HG02973 (cell line): ENCODE results near the gene KIAA1217.

Experiments used
- ATAC-seq: cut with Tn5 transposase; IDR thresholded peaks from one replicate; pipeline ENCODE4 v1.9.1; 2021; ENCODE audit warnings: moderate library complexity; ENCODE audit not compliant: unreplicated experiment

KIAA1217 gene, protein sequence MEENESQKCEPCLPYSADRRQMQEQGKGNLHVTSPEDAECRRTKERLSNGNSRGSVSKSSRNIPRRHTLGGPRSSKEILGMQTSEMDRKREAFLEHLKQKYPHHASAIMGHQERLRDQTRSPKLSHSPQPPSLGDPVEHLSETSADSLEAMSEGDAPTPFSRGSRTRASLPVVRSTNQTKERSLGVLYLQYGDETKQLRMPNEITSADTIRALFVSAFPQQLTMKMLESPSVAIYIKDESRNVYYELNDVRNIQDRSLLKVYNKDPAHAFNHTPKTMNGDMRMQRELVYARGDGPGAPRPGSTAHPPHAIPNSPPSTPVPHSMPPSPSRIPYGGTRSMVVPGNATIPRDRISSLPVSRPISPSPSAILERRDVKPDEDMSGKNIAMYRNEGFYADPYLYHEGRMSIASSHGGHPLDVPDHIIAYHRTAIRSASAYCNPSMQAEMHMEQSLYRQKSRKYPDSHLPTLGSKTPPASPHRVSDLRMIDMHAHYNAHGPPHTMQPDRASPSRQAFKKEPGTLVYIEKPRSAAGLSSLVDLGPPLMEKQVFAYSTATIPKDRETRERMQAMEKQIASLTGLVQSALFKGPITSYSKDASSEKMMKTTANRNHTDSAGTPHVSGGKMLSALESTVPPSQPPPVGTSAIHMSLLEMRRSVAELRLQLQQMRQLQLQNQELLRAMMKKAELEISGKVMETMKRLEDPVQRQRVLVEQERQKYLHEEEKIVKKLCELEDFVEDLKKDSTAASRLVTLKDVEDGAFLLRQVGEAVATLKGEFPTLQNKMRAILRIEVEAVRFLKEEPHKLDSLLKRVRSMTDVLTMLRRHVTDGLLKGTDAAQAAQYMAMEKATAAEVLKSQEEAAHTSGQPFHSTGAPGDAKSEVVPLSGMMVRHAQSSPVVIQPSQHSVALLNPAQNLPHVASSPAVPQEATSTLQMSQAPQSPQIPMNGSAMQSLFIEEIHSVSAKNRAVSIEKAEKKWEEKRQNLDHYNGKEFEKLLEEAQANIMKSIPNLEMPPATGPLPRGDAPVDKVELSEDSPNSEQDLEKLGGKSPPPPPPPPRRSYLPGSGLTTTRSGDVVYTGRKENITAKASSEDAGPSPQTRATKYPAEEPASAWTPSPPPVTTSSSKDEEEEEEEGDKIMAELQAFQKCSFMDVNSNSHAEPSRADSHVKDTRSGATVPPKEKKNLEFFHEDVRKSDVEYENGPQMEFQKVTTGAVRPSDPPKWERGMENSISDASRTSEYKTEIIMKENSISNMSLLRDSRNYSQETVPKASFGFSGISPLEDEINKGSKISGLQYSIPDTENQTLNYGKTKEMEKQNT (N-terminal part only)

DNA sequence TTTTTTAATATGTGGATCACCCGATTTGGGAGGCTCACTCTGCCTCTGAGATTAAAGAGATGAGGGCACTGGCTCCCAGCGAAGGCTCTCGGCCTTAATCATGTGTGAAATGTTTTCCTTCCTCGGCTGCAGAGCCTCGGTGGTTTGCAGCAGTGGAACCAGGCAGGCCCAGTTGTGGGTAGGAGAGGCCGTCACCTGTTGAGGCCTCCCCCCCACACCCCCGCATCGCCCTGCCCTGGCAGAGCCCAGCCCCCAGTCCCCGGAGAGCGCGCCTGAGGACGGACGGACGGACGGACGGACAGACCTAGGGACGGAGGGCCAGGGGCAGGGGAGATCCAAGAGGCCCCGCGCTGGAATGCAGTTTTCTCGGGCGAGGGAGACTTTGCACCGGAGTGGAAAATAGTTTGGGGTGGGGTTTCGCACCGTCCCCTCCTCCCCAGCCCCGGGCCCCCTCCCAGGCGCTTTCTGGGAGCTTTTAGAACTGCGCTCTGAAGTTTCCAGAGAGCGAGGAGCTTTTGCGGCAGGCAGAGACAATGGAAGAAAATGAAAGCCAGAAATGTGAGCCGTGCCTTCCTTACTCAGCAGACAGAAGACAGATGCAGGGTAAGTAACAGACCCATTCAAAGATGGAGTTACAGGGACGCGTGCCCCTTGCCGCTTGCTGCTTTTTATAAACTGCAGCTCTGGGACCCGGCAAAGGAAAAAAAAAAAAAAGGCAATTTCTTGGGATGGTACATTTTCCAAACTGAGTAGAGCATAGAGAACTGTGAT, at the start of gene KIAA1217:
Gene KIAA1217 (plus strand): TSS at position 478 of the 771 bp plus-strand sequence. CDS start 56 bp downstream, at position 534.
- ATAC-seq: peak; percentile 23

DNA sequence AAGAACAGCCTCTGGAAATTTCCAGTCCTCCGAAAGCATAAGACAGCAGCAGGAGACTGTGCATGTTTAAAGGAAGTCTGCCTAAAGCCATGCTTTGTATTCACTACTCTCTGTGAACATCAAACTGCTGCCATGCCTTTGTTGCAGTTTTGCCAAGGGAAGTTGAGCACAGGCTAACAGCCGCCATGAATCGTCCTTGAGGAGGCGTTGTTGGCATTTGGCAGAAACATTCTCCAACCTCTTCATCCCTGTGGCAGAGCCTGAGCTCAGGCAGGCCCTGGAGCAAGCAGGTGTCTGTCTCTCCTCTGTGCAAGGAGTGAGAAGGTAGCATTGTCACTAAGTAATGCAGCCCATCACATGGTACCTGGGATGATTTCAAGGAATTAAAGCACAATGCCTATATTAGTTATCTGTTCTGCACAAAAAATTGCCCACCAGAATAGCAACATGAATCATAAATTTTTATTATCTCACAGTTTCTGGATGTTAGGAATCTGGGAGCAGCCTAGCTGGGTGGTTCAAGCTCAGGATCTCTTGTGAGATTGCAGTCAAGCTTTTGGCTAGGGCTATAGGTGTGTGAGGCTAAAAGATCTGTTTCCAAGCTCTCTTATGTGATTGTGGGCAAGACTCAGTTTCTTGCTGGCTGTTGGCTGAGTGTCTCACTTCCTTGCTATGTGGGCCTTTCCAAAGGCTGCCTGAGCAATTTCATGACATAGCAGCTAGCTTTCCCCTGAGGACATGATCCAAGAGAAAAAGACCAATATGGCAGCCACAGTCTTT, 46.5 kb upstream of the KIAA1217 start:
- no peak for ATAC-seq

DNA sequence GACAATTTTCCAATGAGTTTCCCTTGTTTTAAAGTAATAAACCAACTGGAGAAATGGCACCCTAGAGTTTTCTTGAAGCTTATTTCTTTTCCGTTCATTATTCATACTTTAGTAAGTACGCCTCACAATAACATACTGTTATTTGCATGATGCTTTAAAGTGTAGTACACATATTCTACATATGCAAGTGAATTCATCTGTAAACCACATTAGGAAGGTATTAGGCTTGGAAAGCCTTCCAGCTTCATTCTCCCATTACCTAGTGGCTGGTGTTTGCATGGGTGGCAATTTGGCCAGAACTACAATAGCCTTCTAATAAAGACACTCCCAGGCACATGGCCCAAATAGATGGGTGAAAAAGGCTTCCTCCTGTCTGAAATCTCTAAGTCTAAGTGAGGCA, 45.5 kb upstream of the KIAA1217 start:
- ATAC-seq: no peak

DNA sequence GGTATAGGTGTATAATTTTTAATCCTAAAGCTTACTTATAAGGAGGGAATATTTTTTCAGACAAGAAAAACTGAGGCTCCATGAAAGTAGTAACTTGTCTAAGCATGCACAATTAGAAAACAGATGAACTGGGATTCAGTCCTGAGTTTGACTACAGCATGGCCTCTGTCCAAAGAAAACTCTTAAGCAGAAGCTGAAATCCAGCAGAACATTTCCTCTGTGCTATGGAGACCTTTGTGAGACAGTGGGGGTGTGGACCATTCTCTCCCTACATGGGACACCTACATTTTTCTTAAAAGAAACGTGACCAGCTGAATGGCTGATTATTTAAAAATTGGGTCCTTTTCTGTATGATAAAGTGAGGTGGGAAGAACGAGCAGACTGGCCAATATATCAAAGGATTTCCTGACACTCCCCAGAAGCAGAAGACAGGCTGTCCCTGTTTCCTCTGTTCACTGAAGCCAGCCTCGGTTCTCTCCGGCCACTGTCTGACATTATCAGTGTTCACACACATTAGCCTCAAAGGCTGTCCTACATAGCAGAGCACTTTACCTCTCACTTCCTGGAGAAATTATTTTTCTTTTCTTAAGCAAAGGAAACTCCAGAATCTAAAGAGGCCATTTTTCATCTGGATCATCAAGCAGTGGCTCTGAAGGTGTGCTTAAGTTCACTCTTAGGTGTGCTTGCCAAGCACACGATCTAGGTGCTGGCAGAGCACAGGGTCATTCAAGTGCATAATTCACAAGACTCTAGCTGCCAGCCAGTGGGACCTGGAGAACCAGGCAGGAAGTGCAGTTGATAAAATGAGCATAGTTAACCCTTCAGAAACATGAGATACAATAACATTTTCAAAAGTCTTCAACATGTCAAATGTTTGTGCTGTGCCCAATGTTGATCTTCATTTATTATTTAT, 40.4 kb upstream of the KIAA1217 start:
- no peak for ATAC-seq

DNA sequence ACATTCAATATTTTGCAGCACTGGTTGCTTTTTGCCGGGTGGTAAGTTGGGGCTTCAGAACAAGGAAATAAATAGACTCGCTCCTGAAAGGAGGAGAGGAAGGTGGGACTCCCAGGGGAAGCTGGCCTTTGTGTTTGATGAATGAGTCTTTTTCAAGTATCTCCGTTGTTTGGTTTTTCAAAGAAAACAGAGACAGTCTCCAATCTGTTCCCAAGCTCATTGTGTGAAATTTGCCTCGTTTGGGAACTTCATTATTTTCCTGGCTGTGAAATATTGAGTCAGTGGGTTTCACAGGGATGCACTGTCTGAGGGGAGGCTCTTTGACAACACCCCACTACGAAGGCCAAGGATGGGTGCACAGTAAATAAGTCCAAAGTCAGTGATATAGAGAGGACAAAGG, 38.7 kb upstream of the KIAA1217 start:
- ATAC-seq: no peak

DNA sequence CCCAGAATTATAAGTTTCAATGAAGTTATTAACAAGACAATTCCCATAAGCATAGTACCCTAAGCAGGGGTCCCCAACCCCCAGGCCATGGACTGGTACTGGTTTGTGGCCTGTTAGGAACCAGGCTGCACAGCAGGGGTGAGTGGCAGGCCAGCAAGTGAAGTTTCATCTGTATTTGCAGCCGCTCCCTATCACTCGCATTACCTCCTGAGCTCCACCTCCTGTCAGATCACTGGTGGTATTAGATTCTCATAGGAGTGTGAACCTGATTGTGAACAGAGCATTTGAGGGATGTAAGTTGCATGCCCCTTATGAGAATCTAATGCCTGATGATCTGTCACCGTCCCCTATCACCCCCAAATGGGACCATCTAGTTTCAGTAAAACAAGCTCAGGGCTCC, 36.0 kb upstream of the KIAA1217 start:
- no peak for ATAC-seq

DNA sequence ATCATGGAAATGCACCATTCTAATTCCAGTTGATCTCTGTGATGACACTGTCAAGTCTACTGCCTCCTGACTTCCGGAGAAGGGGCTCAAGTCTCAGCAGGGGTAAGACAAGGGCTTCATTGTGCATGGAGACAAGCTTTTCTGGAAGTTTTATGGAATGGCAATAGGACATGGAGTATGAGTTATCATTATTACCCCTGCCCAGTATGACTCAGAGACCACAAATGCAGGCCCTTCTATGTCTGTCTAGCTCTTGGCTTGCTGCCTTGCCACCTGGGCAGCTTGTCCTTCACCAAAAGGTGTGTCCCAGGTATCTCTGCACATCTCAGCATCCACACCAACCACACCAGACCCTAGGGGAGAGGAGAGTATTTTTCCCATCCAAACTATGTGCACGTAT, 34.9 kb upstream of the KIAA1217 start:
- no peak for ATAC-seq

DNA sequence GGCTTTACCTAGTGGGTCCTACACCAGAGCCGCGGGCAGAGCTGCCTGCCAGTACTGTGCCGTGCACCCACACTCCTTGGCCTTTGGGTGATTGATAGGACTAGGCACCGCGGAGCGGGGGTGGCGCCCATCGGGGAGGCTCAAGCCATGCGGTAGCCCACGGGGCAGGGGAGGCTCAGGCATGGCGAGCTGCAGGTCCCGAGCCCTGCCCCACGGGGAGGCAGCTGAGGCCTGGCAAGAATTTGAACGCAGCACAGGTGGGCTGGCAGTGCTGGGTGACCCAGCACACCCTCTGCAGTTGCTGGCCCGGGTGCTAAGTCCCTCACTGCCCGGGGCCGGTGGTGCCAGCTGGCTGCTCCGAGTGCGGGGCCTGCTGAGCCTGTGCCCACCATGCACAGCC, 32.3 kb upstream of the KIAA1217 start:
- no peak for ATAC-seq

DNA sequence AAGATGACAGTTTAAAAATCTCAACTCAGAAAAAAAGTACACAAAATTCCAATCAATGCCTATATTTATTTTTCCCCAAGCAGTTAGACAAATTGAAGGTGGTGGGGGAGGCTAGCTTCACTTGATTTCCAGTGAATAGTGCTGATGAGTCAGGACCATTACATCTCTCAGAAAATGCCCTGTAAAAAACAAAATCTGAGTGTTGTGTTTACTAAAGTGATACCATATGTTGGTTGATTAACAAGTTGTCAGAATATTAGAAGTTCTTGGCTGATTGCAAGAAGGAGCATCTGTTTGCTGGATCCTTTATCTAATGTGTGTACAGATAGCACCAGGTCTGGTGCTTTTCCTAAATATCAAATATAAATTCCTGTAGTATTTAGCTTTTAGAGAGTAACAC, 31.3 kb upstream of the KIAA1217 start:
- ATAC-seq: no peak

DNA sequence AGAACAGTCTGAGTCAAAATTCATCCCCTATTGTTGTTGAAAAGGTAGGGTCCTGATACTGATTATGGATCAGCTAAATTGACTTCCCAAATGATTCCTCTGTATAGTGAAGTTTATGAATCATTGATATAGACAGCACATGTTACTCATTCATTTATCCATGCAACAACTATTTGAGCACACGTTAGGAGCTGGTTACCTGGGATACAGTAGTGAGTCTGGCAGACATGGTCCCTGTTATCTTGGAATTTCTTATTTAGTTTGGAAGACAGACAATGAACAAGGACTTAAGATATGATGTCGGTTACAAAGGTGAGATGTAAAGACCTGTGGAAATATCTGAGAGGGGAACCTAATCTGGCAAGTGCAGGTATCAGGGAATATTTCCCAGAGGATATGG, 28.0 kb upstream of the KIAA1217 start:
- ATAC-seq: no peak

DNA sequence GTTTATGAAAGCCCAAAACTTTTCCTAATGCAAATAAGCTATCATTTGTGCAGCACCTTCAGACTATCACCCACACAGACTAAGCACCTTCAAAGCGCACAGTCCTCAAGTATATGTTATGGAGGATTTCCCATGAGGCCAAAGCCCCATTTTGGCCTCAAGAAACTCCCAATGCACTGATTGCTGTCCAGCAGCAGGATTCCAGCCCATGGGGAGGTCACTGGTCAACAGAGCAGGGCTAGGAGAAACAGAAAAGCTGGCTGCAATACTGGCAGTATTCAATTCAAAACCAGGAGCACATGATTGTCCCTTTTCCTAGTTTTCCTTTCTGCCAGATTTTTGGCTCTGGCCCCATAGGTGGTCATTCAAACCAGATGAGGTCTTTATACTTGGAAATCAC, 24.5 kb upstream of the KIAA1217 start:
- ATAC-seq: no peak

DNA sequence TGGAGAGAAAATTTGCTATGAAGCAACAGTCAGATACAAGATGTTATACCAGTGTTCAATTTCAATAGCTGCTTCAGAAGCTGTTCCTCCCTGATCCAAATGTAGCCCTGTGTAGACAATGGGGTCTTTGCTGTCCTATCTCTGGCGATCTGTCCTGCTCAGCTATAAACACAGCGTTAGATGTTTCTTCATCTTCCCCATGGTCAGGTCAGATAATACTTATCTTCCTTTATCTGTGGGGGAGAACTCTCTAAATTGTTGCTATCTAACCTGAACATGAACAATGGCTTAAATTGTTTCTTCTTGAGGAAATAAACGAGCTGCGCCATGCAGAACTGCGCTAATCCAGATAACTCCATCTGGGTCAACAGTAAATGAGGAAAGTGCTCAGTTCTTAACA, 15.6 kb upstream of the KIAA1217 start:
- no peak for ATAC-seq

DNA sequence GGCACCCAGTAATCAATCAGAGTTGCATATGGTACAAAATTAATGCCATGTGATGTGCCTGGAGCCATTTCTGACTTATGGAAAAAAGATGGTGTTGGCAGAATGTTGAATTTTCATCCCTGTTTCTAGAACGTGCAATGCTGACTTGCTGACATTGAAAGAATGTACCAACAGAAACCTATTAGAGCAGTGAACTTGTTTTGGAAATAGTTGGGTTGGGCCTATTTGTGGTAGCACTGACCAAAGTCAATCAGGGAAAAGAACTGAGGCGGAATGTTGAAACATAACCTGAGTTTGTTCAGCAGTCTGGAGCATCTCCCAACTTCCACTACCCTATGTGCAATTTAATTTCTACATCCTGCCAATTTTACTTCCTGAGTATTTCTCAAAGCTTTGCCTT, 11.7 kb upstream of the KIAA1217 start:
- no peak for ATAC-seq

DNA sequence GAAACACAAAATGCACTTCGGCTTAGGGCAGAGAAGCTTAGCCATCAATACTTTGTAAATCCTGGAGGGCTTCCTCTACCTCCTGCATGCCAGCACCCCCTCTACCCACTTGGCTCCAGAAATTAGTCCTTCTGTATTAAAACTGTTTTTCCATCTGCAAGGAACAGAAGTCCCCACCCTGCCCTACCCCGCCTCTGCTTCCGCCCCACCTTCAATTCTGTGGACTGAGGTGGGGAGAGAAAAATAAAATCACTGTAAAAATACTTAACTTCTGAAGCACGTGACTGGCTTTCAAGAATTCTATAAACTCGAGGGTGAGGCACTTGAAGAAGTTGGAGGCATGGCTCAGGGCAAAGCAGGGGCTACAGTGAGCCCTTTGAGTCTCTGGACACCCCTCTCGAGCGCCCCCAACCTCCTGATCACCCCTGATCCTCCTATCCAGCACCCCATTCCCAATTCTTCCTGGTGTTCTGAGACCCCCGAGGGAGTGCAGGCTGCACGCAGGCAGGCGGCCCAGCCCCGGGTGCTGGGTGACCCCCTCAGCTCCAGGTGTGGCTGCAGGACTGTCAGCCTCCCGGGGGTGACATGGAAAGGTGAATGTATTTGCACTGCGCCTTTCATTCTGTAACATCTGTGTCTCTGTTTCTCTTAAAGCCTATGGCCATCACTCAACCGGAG, 7.3 kb upstream of the KIAA1217 start:
- no peak for ATAC-seq

DNA sequence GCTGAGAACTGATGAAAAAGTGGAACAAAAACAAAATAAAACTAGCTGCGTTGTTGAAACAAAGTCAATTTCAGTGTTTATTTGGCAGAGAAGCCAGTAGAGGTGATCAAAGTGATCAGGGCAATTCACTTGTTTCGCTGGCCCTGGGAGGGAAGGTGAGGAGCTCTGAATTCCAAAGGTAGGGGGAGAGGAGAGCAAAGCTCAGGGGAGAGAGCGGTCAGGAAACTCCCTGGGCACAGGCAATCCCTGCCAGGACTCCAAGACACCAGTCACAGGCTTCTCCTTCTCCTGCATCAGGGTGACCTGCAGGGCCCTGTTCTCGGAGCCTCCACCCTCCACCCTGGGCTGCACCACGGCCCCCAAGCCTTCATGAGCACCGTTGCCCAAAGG, 6.8 kb upstream of the KIAA1217 start:
- ATAC-seq: no peak

DNA sequence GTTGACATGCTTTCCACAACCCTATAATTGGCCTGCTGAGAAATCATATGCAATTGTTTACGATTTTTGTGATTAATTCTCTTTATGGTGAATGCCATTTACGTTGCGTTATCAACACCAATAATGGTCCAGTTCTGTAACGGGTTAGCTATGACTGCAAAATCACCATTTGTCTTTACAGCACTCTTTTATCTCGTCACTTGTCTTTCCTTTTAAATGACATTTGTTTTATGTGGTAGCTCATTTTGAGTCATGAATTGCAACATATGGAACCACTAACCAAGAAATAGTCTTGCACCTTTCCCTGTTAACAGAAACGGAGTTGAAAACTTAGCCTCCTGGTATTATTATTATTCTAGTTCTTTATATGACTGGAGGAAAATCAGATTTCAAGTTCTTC, 3.1 kb upstream of the KIAA1217 start:
- ATAC-seq: no peak

DNA sequence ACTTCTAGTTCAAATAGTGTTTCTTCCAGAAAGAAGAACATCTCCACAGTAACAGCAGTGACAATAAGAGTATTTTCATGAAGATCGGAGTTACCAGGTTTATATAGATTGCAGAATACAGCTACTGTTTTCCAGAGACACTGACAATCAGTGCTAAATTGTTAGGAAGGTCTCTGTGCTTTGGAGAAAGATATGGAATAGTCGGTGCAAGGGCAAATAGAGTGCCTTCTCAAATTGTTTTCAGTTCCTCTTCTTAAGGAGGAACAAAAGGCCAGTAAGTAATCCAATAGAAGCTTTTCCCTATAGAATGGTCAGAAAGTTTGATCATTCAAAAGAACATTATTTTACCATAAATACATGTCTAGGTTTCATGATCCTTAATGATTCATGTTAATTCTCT, 2.6 kb upstream of the KIAA1217 start:
- ATAC-seq: no peak

DNA sequence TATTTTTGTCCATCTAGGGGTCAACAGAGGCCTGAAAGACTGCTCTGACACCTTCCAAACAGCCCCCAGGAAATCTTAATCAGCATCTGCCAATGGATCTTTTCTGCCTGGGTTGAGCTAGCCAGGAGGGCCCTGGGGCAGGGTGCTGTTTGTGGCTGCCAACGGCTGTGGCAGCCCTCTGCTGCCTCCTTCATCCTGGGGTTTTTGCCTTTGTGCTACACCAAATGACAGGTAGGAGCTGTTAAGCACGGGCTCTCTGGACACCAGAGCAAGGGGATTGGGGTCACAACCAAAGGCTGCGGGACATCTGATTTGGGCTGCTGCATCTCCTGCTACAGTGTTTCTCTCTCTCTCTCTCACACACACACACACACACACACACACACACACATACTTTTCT, 2.0 kb upstream of the KIAA1217 start:
- ATAC-seq: no peak
